GM12878 (cell line): Measurements from ENCODE around the gene AGAP1. TPM values are rescaled to one million over a fixed set of nuclear protein-coding genes. Genes with fewer than 3 reads are reported as not detected.

Source experiments
- ATAC-seq: fragments of 200-7000 bp; cut with Tn5 transposase; 3 replicates; pipeline ENCODE4 v1.9.1; 2020; ENCODE audit warnings: mild to moderate bottlenecking, moderate library complexity
- BruUV-seq: library from RNA; stranded (reverse); fragments of 400-500 nt; replicated peaks from 2 replicates; lab custom pipeline; 2021; lab: Mats Ljungman, UMichigan
- CTCF ChIA-PET: fragments of 300-600 bp; sonication (Branson Sonifier 250); formaldehyde crosslinking; extraction: SDS; loops from one replicate; lab custom pipeline; 2021; ENCODE audit warnings: inconsistent platforms; lab: Yijun Ruan, JAX
- POLR2A ChIA-PET: fragments of 350-600 bp; formaldehyde crosslinking; extraction: SDS; loops from one replicate; lab custom pipeline; 2021; ENCODE audit warnings: inconsistent platforms; lab: Charles Lee
- RAD21 ChIA-PET: fragments of 300-600 bp; sonication (Branson Sonifier 250); formaldehyde crosslinking; loops from one replicate; lab custom pipeline; 2023; ENCODE audit warnings: antibody characterized with exemption; ENCODE audit not compliant: unreplicated experiment; lab: Charles Lee
- SMC1A ChIA-PET: fragments of 300-600 bp; sonication (Branson Sonifier 250); formaldehyde crosslinking; loops from one replicate; lab custom pipeline; 2023; ENCODE audit not compliant: unreplicated experiment, uncharacterized antibody; lab: Charles Lee
- DNase-seq: peaks from one replicate; pipeline ENCODE4 v3.0.0-alpha.2; 2011; ENCODE audit warnings: low read depth, low spot score
- FAIRE-seq: peaks from 3 replicates; lab custom pipeline; 2011; peaks lifted over from hg19 to GRCh38; lab: Jason Lieb, UNC
- H2AFZ ChIP-seq: 2 replicates; pipeline ENCODE4 v1.6.0; 2011; ENCODE audit warnings: low read depth, low read length, control low read depth; ENCODE audit not compliant: control insufficient read depth
- H3K27ac ChIP-seq: 2 replicates; pipeline ENCODE4 v1.5.1; 2011; ENCODE audit warnings: control low read depth; ENCODE audit not compliant: control insufficient read depth, insufficient read depth
- H3K27me3 ChIP-seq, 2 experiments: replicated peaks in 1 of 2; 2 replicates each; pipeline versions ENCODE4 v1.6.0 to v1.6.1; 2011; ENCODE audit warnings: low read length in 1 of 2; ENCODE audit not compliant: control insufficient read depth in 2 of 2, insufficient read depth in 2 of 2
- H3K36me3 ChIP-seq, 2 experiments: 2 replicates each; pipeline ENCODE4 v1.5.1; 2011; ENCODE audit warnings: low read length in 1 of 2; ENCODE audit not compliant: control insufficient read depth in 2 of 2, insufficient read depth in 2 of 2
- H3K4me1 ChIP-seq: 2 replicates; pipeline ENCODE4 v1.6.1; 2011; ENCODE audit warnings: mild to moderate bottlenecking, low read length, moderate library complexity, mixed read lengths; ENCODE audit not compliant: control insufficient read depth, insufficient read depth
- H3K4me2 ChIP-seq: 2 replicates; pipeline ENCODE4 v1.6.0; 2011; ENCODE audit warnings: control low read depth; ENCODE audit not compliant: control insufficient read depth, insufficient read depth
- H3K4me3 ChIP-seq: fragments of 200-600 bp; sonication (generic); 2 replicates; pipeline ENCODE4 v1.5.1; 2016
- H3K79me2 ChIP-seq: 2 replicates; pipeline ENCODE4 v1.6.0; 2011; ENCODE audit warnings: low read length; ENCODE audit not compliant: control insufficient read depth, insufficient read depth
- H3K9ac ChIP-seq: 2 replicates; pipeline ENCODE4 v1.8.0; 2011; ENCODE audit warnings: low read length, control low read depth, mixed read lengths; ENCODE audit not compliant: control insufficient read depth, insufficient read depth
- H3K9me3 ChIP-seq: replicated peaks from 3 replicates; pipeline ENCODE4 v1.5.1; 2011; ENCODE audit warnings: mild to moderate bottlenecking, low read length; ENCODE audit not compliant: control insufficient read depth, insufficient read depth
- H4K20me1 ChIP-seq: 2 replicates; pipeline ENCODE4 v1.6.0; 2011; ENCODE audit not compliant: control insufficient read depth, insufficient read depth
- BCL11A ChIP-seq: IDR thresholded peaks from 2 replicates; pipeline ENCODE4 v1.6.1; 2011; ENCODE audit warnings: low read depth, low read length
- HCFC1 ChIP-seq: fragments of 150-350 bp; IDR thresholded peaks from 2 replicates; pipeline ENCODE4 v1.6.1; 2014; ENCODE audit warnings: low read length
- KAT2A ChIP-seq: conservative IDR thresholded peaks from 2 replicates; pipeline ENCODE4 v1.6.1; 2011; ENCODE audit warnings: low read depth, low read length; ENCODE audit not compliant: control insufficient read depth
- MTA2 ChIP-seq: fragments of 450-650 bp; IDR thresholded peaks from 2 replicates; pipeline ENCODE4 v1.6.1; 2016; ENCODE audit warnings: low read depth, mild to moderate bottlenecking, moderate library complexity
- MYC ChIP-seq: IDR thresholded peaks from 2 replicates; pipeline ENCODE4 v1.6.1; 2011; ENCODE audit warnings: mild to moderate bottlenecking, low read length, moderate library complexity, inconsistent platforms; ENCODE audit not compliant: insufficient read depth, insufficient replicate concordance, insufficient read length, severe bottlenecking
- PAX8 ChIP-seq: fragments of 450-650 bp; IDR thresholded peaks from 2 replicates; pipeline ENCODE4 v1.6.1; 2017; ENCODE audit warnings: mild to moderate bottlenecking, moderate library complexity
- PML ChIP-seq: IDR thresholded peaks from 2 replicates; pipeline ENCODE4 v1.6.1; 2012; ENCODE audit warnings: low read length, inconsistent platforms
- SMAD1 ChIP-seq: fragments of 450-650 bp; IDR thresholded peaks from 2 replicates; pipeline ENCODE4 v1.6.1; 2018; ENCODE audit warnings: mild to moderate bottlenecking, low read depth; ENCODE audit not compliant: partially characterized antibody
- SPI1 ChIP-seq: IDR thresholded peaks from 2 replicates; pipeline ENCODE4 v1.6.1; 2011; ENCODE audit warnings: low read depth, mild to moderate bottlenecking, low read length, moderate library complexity, borderline replicate concordance; ENCODE audit not compliant: insufficient read depth
- TBL1XR1 ChIP-seq: IDR thresholded peaks from 2 replicates; pipeline ENCODE4 v1.6.1; 2012; ENCODE audit warnings: low read depth, low read length, improper control_type of control experiment
- ZSCAN29 ChIP-seq: fragments of 450-650 bp; IDR thresholded peaks from 2 replicates; pipeline ENCODE4 v1.6.1; 2017; ENCODE audit warnings: mild to moderate bottlenecking, moderate library complexity
- WGBS: methylation state at CpG from one replicate; pipeline ENCODE4 v1.1.6; 2016; ENCODE audit warnings: low lambda C conversion rate; ENCODE audit not compliant: insufficient replicate concordance, insufficient coverage; ENCODE audit errors: missing lambda C conversion rate; 5-methylcytosine and 5-hydroxymethylcytosine counted together
- in situ Hi-C: fragments of 300-500 bp; cut with MboI; formaldehyde crosslinking; loops from 9 replicates; pipeline ENCODE4 v1.14.3; 2018; ENCODE audit warnings: mixed read lengths
- intact Hi-C: fragments of 100-400 bp; cut with micrococcal nuclease; formaldehyde crosslinking; loops from one replicate; pipeline ENCODE4 v1.14.2; 2022; ENCODE audit not compliant: unreplicated experiment
- polyA plus RNA-seq, 11 experiments: library from polyadenylated mRNA; depleted of rRNA in 4 of 11; unstranded in 6 of 11; stranded (reverse) in 5 of 11; fragments of >200 nt; fragmentation: Nextera tagmentation in 4 of 11; fragmentation: Illumina TruSeq in 1 of 11; extraction: Ambion mirVana in 4 of 11; extraction: Trizol in 1 of 11; gene quantifications; 1 replicate in 1 of 11; 2 replicates in 10 of 11; pipeline versions ENCODE4 v1.2.1 to v1.2.3, GENCODE V29; 2011 to 2016; ENCODE audit warnings: inconsistent platforms in 2 of 11, missing spikeins in 2 of 11, low read depth in 1 of 11
- total RNA-seq, 4 experiments: library from RNA; depleted of rRNA in 3 of 4; stranded (reverse); fragments of >200 nt in 3 of 4; fragmentation: Illumina TruSeq in 1 of 4; extraction: Trizol in 1 of 4; gene quantifications; 2 replicates each; pipeline versions ENCODE4 v1.2.1 to v1.2.3, GENCODE V29; 2013 to 2021
- TF ChIP-seq, protein P1 (sequence below): fragments of 450-650 bp; IDR thresholded peaks from 2 replicates; pipeline ENCODE4 v1.6.1; 2017; ENCODE audit warnings: mild to moderate bottlenecking, moderate library complexity
- TF ChIP-seq, protein P2 (sequence below): fragments of 450-650 bp; IDR thresholded peaks from 2 replicates; pipeline ENCODE4 v1.6.1; 2017; ENCODE audit warnings: mild to moderate bottlenecking
- TF ChIP-seq, protein P3 (sequence below): fragments of 450-650 bp; conservative IDR thresholded peaks from 2 replicates; pipeline ENCODE4 v1.6.1; 2017; ENCODE audit warnings: mild to moderate bottlenecking, moderate library complexity

The AGAP1 gene
- total and polyA plus RNA-seq, 10 of the 15 experiments (the other 5 are each of a cell fraction or from before 2014, with no cell fraction given): 0.05 to 0.15 (median 0.06) TPM; not detected in 7

DNA sequence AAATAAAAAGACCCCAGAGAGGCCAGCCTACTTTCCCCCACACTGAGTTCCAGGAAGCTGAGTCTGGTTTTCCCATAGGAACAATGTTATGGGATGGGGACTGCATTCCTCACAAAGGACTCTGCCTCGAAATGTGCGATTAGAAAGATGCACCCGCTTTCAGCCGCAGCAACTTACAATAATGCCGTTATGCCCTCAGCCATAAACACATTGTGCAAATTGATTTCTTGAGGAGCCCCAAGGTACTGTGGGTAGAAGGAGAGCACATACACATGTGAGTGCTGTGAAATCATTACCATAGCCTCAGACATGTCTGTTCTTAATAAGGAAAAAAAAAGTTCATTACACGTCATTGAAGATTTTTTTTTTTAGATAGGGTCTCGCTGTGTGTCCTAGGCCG is 64.7 kb downstream of the AGAP1 start (continued):
- TF ChIP-seq, protein P1, sequence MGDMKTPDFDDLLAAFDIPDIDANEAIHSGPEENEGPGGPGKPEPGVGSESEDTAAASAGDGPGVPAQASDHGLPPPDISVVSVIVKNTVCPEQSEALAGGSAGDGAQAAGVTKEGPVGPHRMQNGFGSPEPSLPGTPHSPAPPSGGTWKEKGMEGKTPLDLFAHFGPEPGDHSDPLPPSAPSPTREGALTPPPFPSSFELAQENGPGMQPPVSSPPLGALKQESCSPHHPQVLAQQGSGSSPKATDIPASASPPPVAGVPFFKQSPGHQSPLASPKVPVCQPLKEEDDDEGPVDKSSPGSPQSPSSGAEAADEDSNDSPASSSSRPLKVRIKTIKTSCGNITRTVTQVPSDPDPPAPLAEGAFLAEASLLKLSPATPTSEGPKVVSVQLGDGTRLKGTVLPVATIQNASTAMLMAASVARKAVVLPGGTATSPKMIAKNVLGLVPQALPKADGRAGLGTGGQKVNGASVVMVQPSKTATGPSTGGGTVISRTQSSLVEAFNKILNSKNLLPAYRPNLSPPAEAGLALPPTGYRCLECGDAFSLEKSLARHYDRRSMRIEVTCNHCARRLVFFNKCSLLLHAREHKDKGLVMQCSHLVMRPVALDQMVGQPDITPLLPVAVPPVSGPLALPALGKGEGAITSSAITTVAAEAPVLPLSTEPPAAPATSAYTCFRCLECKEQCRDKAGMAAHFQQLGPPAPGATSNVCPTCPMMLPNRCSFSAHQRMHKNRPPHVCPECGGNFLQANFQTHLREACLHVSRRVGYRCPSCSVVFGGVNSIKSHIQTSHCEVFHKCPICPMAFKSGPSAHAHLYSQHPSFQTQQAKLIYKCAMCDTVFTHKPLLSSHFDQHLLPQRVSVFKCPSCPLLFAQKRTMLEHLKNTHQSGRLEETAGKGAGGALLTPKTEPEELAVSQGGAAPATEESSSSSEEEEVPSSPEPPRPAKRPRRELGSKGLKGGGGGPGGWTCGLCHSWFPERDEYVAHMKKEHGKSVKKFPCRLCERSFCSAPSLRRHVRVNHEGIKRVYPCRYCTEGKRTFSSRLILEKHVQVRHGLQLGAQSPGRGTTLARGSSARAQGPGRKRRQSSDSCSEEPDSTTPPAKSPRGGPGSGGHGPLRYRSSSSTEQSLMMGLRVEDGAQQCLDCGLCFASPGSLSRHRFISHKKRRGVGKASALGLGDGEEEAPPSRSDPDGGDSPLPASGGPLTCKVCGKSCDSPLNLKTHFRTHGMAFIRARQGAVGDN: no peak
- no peak for TF ChIP-seq SMAD1
- no peak for TF ChIP-seq TBL1XR1

DNA sequence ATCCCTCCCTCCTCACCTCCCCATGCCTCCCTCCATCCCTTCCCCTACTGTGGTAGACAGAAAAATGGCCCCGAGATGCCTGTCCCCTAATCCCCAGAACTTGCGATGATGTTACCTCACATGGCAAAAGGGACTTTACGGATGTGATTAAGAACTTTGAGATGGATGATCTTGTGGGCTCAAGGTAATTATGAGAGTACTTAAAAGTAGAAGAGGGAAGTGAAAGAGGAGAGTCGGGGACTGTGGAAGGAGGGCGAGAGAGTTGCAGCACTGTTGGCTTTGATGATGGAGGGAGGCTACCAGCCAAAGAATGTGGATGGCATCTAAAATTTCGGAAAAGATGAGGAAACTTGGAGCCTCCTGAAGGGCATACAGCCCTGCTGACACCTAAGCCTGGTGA is 66.5 kb downstream of the AGAP1 start:
- 26% methylated on average over 6 of the region's 6 CpGs for WGBS
- intact Hi-C loops: no loop called here

More for the DNA sequence above, 66.5 kb downstream of the AGAP1 start:
- H3K9ac ChIP-seq: no peak overlapping the region
- peak overlapping the region; percentile 55; the same call in 1 of the 2 replicates for H3K4me2 ChIP-seq
- no peaks in the 10 kb centered on the region for H3K27me3 ChIP-seq
- H3K4me1 ChIP-seq: peaks cover 3% of the 10 kb centered on the region
- H2AFZ ChIP-seq: no peak overlapping the region
- ChIA-PET POLR2A (no interaction called here), RAD21 (no interaction called here), CTCF (no interaction called here), SMC1A (no interaction called here)
- H3K4me3 ChIP-seq: no peak overlapping the region
- no peaks in the 10 kb centered on the region for H3K79me2 ChIP-seq
- in situ Hi-C loops: no loop called here
- H3K27ac ChIP-seq: no peak overlapping the region
- no peak for FAIRE-seq
- H3K9me3 ChIP-seq: no peaks in the 10 kb centered on the region
- peak; percentile 32 for DNase-seq
- no peaks in the 10 kb centered on the region for H4K20me1 ChIP-seq
- peak; percentile 92 for TF ChIP-seq SPI1
- peak; percentile 72; the same call in 1 of the 2 replicates for TF ChIP-seq BCL11A
- TF ChIP-seq, protein P2, sequence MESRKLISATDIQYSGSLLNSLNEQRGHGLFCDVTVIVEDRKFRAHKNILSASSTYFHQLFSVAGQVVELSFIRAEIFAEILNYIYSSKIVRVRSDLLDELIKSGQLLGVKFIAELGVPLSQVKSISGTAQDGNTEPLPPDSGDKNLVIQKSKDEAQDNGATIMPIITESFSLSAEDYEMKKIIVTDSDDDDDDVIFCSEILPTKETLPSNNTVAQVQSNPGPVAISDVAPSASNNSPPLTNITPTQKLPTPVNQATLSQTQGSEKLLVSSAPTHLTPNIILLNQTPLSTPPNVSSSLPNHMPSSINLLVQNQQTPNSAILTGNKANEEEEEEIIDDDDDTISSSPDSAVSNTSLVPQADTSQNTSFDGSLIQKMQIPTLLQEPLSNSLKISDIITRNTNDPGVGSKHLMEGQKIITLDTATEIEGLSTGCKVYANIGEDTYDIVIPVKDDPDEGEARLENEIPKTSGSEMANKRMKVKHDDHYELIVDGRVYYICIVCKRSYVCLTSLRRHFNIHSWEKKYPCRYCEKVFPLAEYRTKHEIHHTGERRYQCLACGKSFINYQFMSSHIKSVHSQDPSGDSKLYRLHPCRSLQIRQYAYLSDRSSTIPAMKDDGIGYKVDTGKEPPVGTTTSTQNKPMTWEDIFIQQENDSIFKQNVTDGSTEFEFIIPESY: no peak
- no peak for TF ChIP-seq PML
- TF ChIP-seq, protein P3, sequence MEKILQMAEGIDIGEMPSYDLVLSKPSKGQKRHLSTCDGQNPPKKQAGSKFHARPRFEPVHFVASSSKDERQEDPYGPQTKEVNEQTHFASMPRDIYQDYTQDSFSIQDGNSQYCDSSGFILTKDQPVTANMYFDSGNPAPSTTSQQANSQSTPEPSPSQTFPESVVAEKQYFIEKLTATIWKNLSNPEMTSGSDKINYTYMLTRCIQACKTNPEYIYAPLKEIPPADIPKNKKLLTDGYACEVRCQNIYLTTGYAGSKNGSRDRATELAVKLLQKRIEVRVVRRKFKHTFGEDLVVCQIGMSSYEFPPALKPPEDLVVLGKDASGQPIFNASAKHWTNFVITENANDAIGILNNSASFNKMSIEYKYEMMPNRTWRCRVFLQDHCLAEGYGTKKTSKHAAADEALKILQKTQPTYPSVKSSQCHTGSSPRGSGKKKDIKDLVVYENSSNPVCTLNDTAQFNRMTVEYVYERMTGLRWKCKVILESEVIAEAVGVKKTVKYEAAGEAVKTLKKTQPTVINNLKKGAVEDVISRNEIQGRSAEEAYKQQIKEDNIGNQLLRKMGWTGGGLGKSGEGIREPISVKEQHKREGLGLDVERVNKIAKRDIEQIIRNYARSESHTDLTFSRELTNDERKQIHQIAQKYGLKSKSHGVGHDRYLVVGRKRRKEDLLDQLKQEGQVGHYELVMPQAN: no peak
- no peak for TF ChIP-seq MYC
- TF ChIP-seq HCFC1: no peak
- no peak for TF ChIP-seq PAX8
- no peak for TF ChIP-seq ZSCAN29
- no peak for TF ChIP-seq KAT2A
- 0 out of 2 replicates have a peak, but pooled peaks have one; percentile 18 for TF ChIP-seq MTA2
- peak; percentile 65 for ATAC-seq
- no TSS peak for BruUV-seq
- H3K36me3 ChIP-seq: no peaks in the 10 kb centered on the region
